Effector memory CD8-positive, alpha-beta T cell (primary cell): ENCODE data around the gene CSTB.

ENCODE experiments used
- ATAC-seq: fragments of 150-1000 bp; cut with Tn5 transposase; replicated peaks from 2 replicates; pipeline ENCODE4 v1.10.0; 2021; ENCODE audit warnings: mild to moderate bottlenecking, moderate library complexity
- DNase-seq, 3 experiments: peaks; one replicate each; pipeline ENCODE4 v3.0.0; 2021
- H3K27ac Mint-ChIP-seq, 2 donors: one replicate each; pipeline ENCODE4 v1.8.0; 2022; ENCODE audit warnings: mild to moderate bottlenecking in 2 of 2, mixed read lengths in 2 of 2, moderate library complexity in 2 of 2
- H3K27me3 Mint-ChIP-seq, 2 donors: one replicate each; pipeline ENCODE4 v1.8.0; 2022; ENCODE audit warnings: mixed read lengths in 2 of 2
- H3K36me3 Mint-ChIP-seq: one replicate; pipeline ENCODE4 v1.8.0; 2022; ENCODE audit warnings: mild to moderate bottlenecking, moderate library complexity, mixed read lengths; ENCODE audit not compliant: insufficient read depth
- H3K4me1 Mint-ChIP-seq, 2 donors: one replicate each; pipeline ENCODE4 v1.8.0; 2022; ENCODE audit warnings: low read depth in 2 of 2, mixed read lengths in 2 of 2
- H3K4me3 Mint-ChIP-seq, 2 donors: one replicate each; pipeline ENCODE4 v1.8.0; 2022; ENCODE audit warnings: mild to moderate bottlenecking in 2 of 2, mixed read lengths in 2 of 2, moderate library complexity in 2 of 2
- H3K9me3 Mint-ChIP-seq, 2 donors: one replicate each; pipeline ENCODE4 v1.8.0; 2022; ENCODE audit warnings: mixed read lengths in 2 of 2

CSTB gene

GRCh38 chr21:43752758-43753438 lies 23.2 kb downstream of the CSTB start:
- Mint-ChIP-seq H3K4me3 (no peak overlapping the region), H3K4me1 (no peaks in the 10 kb centered on the region), H3K27me3 (no peaks in the 10 kb centered on the region), H3K9me3 (no peaks in the 10 kb centered on the region), H3K27ac (no peak overlapping the region), H3K36me3 (peaks cover 33% of the 10 kb centered on the region)
- DNase-seq, result no peak
- no peak for ATAC-seq

GRCh38 chr21:43751955-43752591 lies 24.0 kb downstream of the CSTB start:
- Mint-ChIP-seq H3K27me3 (no peaks in the 10 kb centered on the region), H3K27ac (no peak overlapping the region), H3K4me1 (no peaks in the 10 kb centered on the region), H3K36me3 (peaks cover 34% of the 10 kb centered on the region), H3K4me3 (no peak overlapping the region), H3K9me3 (no peaks in the 10 kb centered on the region)
- no peak for ATAC-seq
- no peak for DNase-seq

DNA sequence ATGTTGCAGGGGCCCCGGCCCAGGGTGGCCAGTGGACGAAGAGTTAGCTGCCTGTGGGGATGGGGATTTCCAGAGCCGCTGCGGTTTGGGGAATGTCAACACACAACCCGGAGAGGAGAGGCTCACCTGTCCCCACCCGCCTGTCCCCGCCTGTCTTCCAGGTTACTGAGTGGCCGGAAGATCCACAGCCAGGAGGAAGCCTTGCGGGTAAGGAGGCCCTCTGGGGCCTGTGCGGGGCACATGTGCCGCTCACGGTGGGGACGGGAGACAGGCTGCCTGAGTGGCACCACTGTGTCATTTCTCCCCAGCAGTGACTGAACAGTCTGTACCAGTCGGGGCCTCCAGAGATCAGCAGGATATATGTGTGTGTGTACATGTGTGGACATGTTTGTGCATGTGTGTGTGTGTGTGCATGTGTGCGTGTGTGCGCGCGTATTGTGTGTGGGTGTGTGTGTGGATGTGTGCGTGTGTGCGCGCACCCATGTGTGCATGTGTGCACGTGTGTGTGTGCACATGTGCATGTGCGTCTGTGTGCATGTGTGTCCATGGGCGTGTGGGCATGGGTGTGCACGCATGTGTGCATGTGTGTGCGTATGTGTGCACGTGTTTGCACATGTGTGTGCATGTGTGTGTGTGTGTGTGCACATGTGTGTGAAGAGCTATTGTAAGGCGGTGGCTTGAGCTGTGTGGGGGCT lies 25.6 kb downstream of the CSTB start:
- H3K27me3 Mint-ChIP-seq, result no peaks in the 10 kb centered on the region
- ATAC-seq, result no peak
- DNase-seq, result no peak
- no peaks in the 10 kb centered on the region for H3K9me3 Mint-ChIP-seq
- no peaks in the 10 kb centered on the region for H3K4me1 Mint-ChIP-seq
- peaks cover 30% of the 10 kb centered on the region for H3K36me3 Mint-ChIP-seq
- H3K27ac Mint-ChIP-seq, result peak overlapping the region in 1 of 2 donors; percentile 73
- H3K4me3 Mint-ChIP-seq, result no peak overlapping the region

GRCh38 chr21:43749651-43750262 lies 26.4 kb downstream of the CSTB start:
- H3K9me3 Mint-ChIP-seq, result no peaks in the 10 kb centered on the region
- no peak overlapping the region for H3K4me3 Mint-ChIP-seq
- H3K27ac Mint-ChIP-seq, result peak overlapping the region in 1 of 2 donors; percentile 59
- peaks cover 36% of the 10 kb centered on the region for H3K36me3 Mint-ChIP-seq
- no peak for DNase-seq
- H3K27me3 Mint-ChIP-seq, result no peaks in the 10 kb centered on the region
- H3K4me1 Mint-ChIP-seq, result peaks cover 0 to 2% of the 10 kb centered on the region in 2 donors
- no peak for ATAC-seq

GRCh38 chr21:43748622-43749021 lies 27.5 kb downstream of the CSTB start:
- Mint-ChIP-seq H3K9me3 (no peaks in the 10 kb centered on the region), H3K27me3 (no peaks in the 10 kb centered on the region), H3K27ac (no peak overlapping the region)

DNA sequence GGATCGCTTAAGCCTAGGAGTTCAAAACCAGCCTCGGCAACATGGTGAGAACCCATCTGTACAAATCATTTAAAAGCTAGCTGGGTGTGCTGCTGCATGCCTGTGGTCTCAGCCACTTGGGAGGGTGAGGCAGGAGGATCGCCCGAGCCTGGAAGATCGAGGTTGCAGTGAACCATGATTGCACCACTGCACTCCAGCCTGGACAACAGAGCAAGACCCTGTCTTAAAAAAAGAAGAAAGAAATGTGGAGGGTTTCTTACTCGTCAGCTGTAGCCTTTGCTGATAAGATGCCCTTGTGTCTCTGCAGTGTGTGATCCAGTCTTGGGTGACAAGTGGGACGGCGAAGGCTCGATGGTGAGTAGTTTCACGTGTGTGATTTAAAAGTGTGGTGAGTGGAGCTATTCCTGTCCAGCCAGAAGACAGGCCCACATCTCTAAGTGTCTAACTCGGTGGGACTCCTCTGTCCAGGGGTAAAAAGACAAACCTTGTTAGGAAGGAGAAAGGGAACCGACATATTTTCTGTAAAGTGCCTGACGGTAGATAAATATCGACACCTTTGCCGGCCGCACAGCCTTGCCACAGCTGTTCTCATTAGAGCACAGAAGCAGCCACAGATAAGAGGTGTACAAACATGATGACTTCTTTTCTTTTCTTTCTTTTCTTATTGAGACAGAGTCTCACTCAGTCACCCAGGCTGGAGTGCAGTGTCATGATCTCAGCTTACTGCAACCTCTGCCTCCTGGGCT lies 30.2 kb downstream of the CSTB start:
- H3K27ac Mint-ChIP-seq, result no peak overlapping the region
- H3K4me1 Mint-ChIP-seq, result peaks cover 0 to 2% of the 10 kb centered on the region in 2 donors
- H3K9me3 Mint-ChIP-seq, result no peaks in the 10 kb centered on the region
- no peaks in the 10 kb centered on the region for H3K27me3 Mint-ChIP-seq
- no peak overlapping the region for H3K4me3 Mint-ChIP-seq
- peaks cover 56% of the 10 kb centered on the region for H3K36me3 Mint-ChIP-seq
- DNase-seq (no peak), ATAC-seq (no peak)

More at GRCh38 chr21:43748622-43749021, 27.5 kb downstream of the CSTB start:
- ATAC-seq (no peak), DNase-seq (no peak)
- Mint-ChIP-seq H3K4me1 (peaks cover 0 to 2% of the 10 kb centered on the region in 2 donors), H3K36me3 (peaks cover 44% of the 10 kb centered on the region), H3K4me3 (no peak overlapping the region)

DNA sequence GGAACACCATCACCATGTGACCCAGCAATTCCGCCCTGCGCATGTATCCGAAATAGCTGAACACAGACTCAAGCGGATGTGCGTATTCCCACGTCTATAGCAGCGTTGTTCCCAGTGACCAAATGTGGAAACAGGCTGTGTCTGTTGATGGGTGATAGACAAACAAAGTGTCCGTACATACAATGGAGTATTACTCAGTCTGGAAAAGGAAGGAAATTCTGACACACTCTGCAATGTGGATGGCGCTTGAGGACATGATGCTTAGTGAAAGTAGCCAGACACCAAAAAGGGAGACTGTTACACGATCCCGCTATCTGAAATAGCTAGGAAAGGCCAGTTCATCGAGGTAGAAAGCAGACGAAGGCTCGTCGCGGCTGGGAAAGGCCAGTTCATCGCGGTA lies 31.4 kb downstream of the CSTB start:
- no peaks in the 10 kb centered on the region for H3K9me3 Mint-ChIP-seq
- peaks cover 5 to 8% of the 10 kb centered on the region in 2 donors for H3K4me1 Mint-ChIP-seq
- H3K4me3 Mint-ChIP-seq, result no peak overlapping the region
- ATAC-seq, result no peak
- DNase-seq, result no peak
- no peaks in the 10 kb centered on the region for H3K27me3 Mint-ChIP-seq
- H3K27ac Mint-ChIP-seq, result peak overlapping the region in 1 of 2 donors; percentile 72
- H3K36me3 Mint-ChIP-seq, result peaks cover 64% of the 10 kb centered on the region

DNA sequence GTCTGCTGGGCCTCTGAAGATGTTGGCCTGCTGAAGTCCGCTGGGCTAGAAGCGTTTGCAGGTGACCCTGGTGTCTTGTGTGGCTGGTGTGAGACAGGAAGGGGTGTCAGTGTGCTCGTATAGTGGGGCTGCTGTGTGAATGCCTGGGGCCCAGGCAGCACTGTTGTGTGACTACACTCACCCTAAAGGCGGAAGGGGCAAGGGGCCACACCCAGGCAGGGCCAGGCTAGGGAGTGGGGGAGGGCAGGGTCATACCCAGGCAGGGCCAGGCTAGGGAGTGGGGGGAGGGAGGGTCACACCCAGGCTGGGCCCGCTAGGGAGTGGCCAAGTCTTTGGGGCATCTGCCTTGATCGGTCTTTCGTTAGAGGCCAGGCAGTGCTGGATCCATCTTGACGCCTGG lies 32.2 kb downstream of the CSTB start:
- Mint-ChIP-seq H3K27me3 (no peaks in the 10 kb centered on the region), H3K9me3 (no peaks in the 10 kb centered on the region), H3K4me3 (no peak overlapping the region), H3K27ac (no peak overlapping the region), H3K4me1 (peaks cover 5 to 8% of the 10 kb centered on the region in 2 donors), H3K36me3 (peaks cover 59% of the 10 kb centered on the region)
- ATAC-seq, result no peak
- no peak for DNase-seq

- DNase-seq (no peak), ATAC-seq (no peak)
- H3K4me3 Mint-ChIP-seq, result no peak overlapping the region
- H3K36me3 Mint-ChIP-seq, result peaks cover 57% of the 10 kb centered on the region
- H3K4me1 Mint-ChIP-seq, result peaks cover 5 to 8% of the 10 kb centered on the region in 2 donors
- no peaks in the 10 kb centered on the region for H3K9me3 Mint-ChIP-seq
- no peak overlapping the region for H3K27ac Mint-ChIP-seq
- H3K27me3 Mint-ChIP-seq, result no peaks in the 10 kb centered on the region
These were observed 34.5 kb downstream of the CSTB start for GRCh38 chr21:43741423-43742096.

DNA sequence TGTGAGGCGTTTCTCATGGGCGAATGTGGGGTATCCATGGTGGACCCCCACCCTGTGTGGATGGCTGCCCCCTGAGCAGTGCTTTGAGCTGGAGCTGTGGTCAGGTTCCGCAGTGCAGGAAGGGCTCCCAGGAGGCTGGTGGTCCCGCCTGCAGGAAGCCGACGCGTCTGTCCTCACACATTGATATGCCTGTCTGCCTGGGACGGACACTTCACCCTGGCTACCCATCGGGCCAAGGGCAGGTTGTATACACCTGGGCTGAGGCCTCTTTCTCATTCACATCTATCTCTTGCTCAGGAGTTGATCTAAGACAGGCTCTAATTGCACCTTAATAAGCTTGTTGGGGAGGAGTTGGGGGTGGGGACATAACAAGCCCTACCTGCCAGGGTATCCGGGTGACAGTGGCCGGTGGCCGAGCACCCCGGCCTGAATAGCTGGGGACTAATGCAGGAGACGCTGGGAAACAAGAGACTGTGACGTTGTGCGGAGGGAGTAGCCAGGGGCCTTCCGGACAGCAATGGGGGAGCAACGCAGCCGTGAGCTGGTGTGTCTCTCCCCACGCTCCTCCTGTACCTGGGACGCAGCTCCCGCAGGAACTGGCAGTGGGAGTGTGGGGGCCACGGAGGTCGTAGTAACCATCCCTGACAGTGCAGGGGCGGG lies 35.5 kb downstream of the CSTB start:
- peak overlapping the region in 1 of 2 donors; percentile 62 for H3K4me3 Mint-ChIP-seq
- H3K4me1 Mint-ChIP-seq, result peaks cover 5 to 10% of the 10 kb centered on the region in 2 donors
- H3K27ac Mint-ChIP-seq, result peak overlapping the region; percentile 84 to 92
- no peaks in the 10 kb centered on the region for H3K27me3 Mint-ChIP-seq
- peaks cover 64% of the 10 kb centered on the region for H3K36me3 Mint-ChIP-seq
- ATAC-seq (peak; percentile 79), DNase-seq (peak; percentile 39 to 51 (median 49))
- H3K9me3 Mint-ChIP-seq, result no peaks in the 10 kb centered on the region

DNA sequence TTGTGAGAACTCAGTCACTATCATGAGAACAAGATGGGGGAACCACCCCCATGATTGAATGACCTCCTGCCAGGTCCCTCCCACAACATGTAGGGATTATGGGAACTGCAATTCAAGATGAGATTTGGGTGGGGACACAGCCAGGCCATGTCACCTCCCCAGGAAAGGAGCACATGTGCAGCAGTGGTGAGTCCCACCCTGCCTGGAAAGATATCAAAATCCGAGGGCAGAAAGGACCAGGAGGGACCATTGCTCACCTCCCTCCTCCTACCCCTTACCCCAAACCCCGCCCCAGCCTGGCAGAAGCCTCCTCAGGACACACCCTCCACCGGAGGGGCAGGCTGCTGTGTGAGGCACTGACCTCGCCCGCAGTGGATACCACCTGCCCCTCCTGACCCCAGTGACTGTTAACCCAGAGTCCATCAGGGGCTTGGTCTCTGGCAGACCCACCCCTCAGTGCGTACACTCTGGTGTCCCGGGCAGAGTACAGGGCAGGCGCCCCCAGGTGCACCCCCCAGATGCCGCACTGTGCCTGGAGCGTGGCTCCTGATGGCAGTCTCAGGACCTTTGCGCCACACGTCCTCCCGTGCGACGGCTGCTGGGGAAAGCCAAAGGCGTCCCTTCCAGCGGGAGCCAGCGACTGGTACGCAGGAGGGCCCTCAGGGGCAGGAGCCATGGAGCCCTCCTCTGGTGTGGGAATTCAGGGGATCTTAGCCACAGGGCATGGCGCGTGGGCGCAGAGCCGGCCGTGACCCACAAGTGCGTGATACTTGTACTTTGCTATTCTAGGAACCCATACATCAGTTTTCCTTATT lies 36.3 kb downstream of the CSTB start:
- DNase-seq, result no peak
- Mint-ChIP-seq H3K36me3 (peaks cover 60% of the 10 kb centered on the region), H3K4me3 (no peak overlapping the region), H3K27ac (peak overlapping the region in 1 of 2 donors; percentile 84), H3K9me3 (no peaks in the 10 kb centered on the region), H3K27me3 (no peaks in the 10 kb centered on the region), H3K4me1 (peaks cover 5 to 8% of the 10 kb centered on the region in 2 donors)
- peak; percentile 28 for ATAC-seq
